Gastroesophageal sphincter (tissue), 3 donors: Measurements from ENCODE around the gene DNAH8.

Experiments
- CTCF ChIP-seq, 4 experiments: fragments of 200-600 bp in 2 of 4; fragments of 450-650 bp in 2 of 4; sonication (generic) in 1 of 4; IDR thresholded peaks; one replicate each; pipeline ENCODE4 v1.5.1; 2017 to 2019; ENCODE audit warnings: antibody characterized with exemption in 4 of 4, mild to moderate bottlenecking in 2 of 4, moderate library complexity in 2 of 4
- EP300 ChIP-seq: sonication (generic); formaldehyde crosslinking; IDR thresholded peaks from one replicate; pipeline ENCODE4 v1.6.1; 2017; ENCODE audit warnings: antibody characterized with exemption, mild to moderate bottlenecking
- POLR2A ChIP-seq, 2 donors: fragments of 450-650 bp; IDR thresholded peaks; one replicate each; pipeline ENCODE4 v1.6.1; 2017; ENCODE audit warnings: antibody characterized with exemption in 2 of 2, mild to moderate bottlenecking in 2 of 2, moderate library complexity in 1 of 2
- POLR2AphosphoS5 ChIP-seq: sonication (generic); formaldehyde crosslinking; IDR thresholded peaks from one replicate; pipeline ENCODE4 v1.6.1; 2017; ENCODE audit warnings: antibody characterized with exemption

GRCh38 chr6:38686270-38687042 lies 28.7 kb upstream of the DNAH8 start:
- TF ChIP-seq CTCF (IDR thresholded peaks at IDR 0.05) (no peak), POLR2A (IDR thresholded peaks at IDR 0.05) (no peak), POLR2AphosphoS5 (no peak), EP300 (no peak)
